ENCODE results near the gene SLCO2A1. TPM values are rescaled to one million over a fixed set of nuclear protein-coding genes. Genes with fewer than 3 reads are reported as not detected.

The SLCO2A1 gene
- polyA plus RNA-seq, 1 donor, result 19.5 TPM

- no peak for DNase-seq
These were observed 28.5 kb downstream of the SLCO2A1 start for GRCh38 chr3:134001251-134001650.

DNA sequence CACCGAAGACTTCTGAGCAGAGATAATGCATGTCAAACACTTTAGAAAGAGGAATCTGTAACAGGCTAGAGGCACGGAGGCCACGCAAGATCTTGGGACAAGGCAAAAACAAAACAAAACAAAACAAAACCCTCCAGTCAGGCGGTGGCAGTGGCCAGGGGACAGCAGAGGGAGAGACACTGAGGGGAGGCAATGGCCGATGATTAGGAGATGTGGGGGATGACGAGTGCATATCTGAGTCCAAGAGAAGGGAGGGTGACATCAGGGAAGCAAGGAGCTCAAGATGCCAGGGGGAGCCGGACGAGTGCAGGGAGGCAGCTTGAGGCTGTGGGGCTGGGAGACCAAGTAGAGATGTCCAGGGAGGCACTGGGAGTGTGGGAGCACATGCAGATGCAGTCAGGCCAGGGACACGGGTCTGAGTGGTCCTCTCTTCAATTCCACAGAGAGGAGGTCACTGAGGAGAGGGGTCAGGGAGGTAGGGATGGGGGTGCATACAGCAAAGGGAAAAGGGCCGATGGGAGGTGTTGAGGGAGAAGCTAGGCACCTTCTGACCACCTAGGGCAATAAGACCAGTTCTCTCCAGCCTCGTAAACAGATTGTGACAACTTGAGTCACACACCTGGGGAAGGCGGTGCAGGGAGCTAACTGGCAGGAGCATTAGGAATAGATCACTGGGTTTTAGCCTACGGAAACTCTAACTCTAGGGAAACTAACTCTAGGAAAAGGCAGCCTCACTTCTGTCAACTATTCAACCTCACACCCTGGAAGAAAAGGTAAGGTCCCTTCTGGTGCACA lies 29.6 kb downstream of the SLCO2A1 start:
- no peak for DNase-seq

DNA sequence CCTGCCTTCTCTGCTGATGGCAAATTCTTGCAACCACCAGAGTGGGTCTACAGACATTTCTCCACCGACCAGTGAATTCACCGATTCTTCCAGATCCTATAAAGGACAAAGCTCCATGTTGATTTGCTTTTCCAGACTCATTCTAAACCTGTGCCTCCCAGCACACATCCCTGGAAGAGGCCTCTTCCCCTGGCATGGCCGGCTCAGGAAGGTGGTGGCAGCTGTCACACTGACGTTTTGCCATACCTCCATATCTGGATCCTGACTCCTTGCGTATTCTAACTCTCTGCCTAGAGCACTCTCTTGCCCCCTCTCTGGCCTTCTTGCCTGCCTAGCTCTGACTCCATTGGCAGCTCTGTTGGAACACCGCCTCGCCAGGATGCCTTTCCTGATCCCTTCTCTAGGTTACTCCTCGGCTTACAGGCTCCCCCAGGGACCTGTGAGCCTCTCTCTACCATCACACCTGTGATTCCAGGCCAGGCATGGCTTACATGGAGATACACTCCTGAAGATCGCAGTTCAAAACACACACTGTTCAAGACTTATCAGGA lies 31.0 kb downstream of the SLCO2A1 start:
- DNase-seq, result no peak

GRCh38 chr3:133997871-133998635 lies 31.7 kb downstream of the SLCO2A1 start:
- no peak for DNase-seq

GRCh38 chr3:133996996-133997395 lies 32.7 kb downstream of the SLCO2A1 start:
- DNase-seq, result no peak

DNA sequence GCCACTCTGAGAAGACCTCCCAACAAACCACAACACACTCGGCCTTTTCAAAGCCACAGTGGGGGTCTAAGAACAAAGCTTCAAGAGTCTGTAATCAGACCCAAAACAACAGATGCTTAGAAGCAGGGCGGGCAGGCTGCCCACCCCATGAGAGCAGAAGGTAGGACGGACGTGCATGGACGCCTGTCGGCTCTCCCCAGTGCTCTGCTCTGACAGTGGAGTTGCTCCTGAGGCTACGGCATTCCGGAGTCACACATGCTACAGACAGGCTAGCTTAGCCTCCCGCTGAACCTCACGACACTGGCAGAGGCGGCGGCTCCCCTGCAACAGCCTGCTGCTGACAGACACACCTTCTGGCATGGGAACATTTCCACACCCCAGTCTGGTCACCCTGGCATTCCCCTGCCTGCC lies 33.5 kb downstream of the SLCO2A1 start:
- DNase-seq, result no peak

DNA sequence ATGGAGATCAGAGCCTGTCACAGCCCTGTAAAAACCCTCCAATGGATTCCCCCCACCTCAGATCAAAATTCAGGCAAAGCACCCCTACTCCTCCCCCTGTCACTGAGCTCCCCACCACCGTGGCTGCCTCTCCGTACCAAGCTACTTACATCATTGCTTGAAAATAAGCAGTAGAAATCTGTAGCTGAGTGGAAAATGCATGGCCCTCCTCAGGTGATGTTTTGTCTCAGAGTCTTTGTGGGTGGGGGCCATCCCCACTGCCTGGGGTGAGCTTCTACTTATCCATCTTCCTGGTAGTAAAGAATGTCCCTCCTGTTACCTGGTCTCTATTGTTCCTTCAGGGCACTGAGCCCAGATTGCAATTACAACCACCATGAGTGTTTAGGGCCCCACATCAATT lies 34.5 kb downstream of the SLCO2A1 start:
- no peak for DNase-seq

DNA sequence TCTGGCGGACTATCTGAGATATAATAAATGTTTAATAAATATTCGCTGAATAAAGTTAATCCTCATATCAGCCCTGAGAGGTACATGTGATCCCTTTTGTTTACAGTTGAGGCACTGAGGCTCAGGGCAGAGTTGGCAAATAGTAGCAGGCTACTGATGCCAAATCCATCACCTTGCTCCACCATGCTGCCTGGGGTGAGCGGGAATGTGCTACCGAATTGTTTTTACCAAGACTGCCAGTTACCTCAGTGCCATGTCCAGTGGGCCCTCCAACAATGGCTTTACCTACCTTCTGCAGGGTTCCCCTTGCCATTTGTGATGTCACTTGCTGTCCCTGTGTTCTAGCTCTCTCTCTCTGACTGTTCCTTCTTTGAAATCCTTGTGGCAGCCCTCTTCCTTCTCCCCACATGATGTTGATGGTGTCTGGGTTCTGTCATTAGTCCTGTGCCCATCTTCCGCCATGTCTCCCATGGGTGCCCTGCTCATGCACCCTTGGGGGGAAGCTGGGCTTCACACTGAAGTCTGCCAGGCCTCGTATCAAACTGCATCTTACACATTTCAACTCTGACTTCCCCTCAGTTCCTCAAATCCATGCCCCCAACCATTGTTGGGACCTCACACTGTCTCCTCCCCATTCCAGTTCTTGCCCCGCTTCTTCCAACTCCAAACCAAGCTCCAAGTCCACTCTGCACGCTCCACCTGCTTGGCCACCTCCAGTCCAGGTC lies 35.4 kb downstream of the SLCO2A1 start:
- no peak for DNase-seq

DNA sequence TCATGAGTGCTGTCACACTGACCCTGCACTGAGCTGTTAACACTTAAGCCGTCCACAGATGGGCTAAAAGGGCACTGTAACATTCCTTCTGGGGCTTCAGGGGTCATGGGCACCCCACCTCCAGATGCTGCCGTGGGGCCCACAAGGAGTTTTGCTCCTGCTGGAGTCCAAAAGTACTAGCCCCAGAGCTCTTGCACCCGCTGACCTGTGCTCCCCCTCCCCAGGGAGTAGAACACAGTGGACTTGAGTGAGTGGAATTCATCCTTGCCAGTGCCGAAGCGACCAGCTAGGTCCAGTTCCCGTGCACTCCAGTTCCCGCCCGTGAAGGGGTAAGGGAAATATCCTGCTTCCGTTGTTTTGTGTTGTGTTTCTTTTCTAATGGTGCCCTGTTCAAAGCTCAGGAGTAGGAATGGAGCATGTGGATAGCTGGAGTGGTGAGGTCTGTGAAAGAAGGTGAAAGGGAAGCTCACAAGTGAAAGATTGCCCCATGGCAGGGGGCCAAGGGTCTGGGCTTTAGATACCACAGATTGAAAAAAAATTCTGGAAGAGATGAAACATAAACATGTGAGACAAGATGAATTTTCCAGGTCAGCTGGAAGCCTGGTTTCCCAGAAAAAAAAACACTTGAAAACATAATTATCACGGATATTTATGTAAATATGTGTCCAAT lies 36.6 kb downstream of the SLCO2A1 start:
- no peak for DNase-seq

- no peak for DNase-seq
These were observed 37.3 kb downstream of the SLCO2A1 start for GRCh38 chr3:133992381-133992780.

GRCh38 chr3:133991637-133992036 lies 38.1 kb downstream of the SLCO2A1 start:
- DNase-seq, result no peak

GRCh38 chr3:133991209-133991608 lies 38.5 kb downstream of the SLCO2A1 start:
- DNase-seq, result no peak

DNA sequence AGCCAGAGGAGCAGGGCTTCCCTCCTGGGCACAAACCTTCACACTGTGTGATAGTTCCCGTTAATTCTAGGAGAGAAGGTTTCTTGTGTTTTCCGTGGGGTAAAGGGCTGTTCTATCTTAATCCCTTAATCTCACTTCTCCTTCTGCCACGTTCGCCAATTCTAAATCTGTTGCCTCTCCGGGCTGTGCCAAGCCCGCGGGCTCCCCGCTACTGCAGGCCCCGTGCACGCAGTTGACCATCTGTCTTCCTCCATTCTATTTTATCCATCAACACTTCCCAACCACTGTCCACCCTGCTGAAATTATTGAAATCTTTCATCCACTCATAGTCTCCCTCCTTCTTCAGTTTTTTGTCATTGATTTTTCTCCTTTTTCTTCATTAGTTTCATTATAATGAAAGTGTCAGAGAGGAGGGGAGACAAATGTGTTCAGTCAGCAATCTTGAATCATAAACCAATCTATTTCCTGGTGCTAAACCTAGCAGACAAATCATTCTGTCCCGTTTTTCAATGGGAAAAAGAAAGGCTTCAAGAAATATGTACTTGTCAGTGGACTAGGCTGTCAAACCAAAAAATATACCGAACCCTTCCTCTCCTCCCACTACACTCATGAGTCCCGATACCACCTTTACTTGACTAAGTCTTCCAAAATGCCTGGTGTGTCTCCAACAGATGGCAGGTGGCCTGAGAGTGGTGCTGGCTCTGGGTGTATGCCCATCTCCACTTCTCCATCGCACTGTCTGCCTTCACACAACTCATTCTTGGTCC lies 39.6 kb downstream of the SLCO2A1 start:
- DNase-seq, result no peak

DNA sequence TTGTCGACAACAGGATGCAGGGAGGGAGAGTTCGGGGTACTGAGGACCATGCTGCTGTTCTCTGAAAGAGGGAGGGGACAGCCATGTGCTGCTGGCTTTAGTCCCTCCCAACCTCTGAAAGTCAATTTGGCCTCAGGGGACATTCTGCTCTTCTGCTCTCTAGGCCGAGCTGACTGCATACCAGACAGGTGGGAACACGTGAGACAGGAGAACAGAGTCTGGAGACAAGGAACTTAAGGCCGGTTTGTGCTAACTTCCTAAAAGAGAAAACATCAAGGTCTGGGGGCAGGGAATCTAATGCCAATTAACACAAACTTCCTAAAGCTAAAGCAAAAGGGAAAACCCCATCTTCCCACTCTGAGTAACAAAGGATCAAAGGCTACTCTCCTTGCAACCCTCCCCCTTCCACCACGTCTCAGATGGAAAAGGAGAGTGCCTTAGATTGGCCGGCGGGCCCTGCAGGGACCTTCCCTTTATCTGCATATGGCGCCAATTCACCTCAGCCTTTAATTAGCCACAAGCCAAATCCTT lies 41.0 kb downstream of the SLCO2A1 start:
- DNase-seq, result no peak

GRCh38 chr3:133987948-133988484 lies 41.7 kb downstream of the SLCO2A1 start:
- no peak for DNase-seq

DNA sequence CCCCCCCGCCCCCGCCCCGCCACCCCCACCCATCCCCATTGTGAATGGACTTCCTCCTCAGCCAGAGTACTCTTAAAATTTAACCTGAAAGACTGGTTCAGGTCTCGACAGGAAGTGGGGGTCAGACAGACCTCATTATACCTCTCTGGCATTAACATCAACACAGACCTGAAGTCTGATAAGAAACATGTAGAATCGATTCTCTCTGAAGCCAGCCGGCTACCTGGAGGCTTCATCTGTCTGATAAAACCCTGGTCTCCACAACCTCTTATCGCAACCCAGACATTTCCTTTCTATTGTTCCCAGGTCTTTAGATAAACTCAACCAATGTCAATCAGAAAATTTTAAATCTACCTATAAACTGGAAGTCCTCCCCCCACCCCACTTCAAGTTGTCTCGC lies 42.6 kb downstream of the SLCO2A1 start:
- DNase-seq, result no peak

DNA sequence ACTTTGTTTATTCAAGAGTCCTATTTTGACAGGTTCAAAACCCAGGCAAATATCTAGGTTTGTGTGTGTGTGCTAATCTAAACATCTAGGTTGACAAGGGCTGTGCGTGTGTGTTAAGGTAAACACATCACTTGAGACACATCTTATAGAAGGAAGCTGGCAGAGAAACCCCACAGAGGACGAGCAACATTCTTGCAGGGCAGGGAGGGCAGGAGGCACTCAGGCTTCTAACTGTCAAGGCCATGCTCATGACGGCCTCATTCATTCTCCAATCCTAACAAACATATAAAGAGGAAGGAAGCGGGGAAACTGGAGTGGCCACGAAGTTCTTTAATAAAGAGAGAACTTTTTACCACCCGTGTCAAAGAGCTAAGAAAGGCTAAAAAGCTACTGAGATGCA lies 43.4 kb downstream of the SLCO2A1 start:
- no peak for DNase-seq

GRCh38 chr3:133984975-133985374 lies 44.8 kb downstream of the SLCO2A1 start:
- no peak for DNase-seq

DNA sequence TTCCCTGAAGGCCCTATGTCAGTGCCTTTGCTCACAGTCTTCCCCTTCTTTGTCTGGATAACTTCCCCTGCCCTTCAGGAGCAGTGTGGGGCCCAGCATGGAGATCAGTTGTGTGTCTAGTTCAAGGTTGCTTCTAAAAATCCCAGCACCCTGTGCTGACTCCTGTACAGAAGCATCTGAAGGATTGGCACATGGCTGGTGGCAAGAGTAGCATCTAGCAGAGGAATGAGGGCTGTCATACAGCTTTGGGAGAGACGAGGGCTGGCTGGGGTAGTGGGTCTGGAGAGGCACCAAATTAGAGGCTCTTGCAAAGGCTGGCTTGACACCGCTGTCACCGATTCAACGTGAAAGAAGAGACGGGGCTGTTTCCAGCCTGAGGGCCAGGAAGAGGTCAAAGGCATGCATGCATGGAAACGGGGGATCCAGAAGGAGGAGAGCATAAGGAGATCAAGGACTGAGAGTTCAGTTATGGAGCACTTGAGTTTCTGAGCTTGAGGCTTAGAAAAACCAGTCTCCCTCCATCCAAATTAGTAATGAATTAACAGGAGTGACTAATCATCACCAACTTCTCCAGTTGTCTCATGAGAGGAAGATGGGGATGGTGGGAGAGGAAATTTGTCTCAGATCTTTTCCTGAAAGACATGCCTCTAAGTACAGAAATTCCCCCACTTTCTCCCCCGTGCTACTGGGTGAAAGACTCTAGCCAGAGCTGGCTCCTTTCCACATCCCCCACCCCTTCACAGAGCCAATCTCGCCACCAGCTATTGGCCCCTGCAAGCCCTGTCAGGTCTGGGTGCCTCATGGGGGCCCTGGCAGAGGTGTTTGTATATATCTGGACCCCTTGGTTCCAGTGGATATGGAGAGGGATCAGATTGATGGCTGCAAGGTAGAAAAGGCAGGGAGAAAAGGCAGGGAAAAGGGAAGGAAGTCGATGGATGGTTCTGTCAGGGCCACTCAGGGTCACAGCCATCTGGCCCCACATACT lies 45.9 kb downstream of the SLCO2A1 start:
- DNase-seq, result no peak

Data from left kidney (tissue), 2 donors.